Neural progenitor cell (in vitro differentiated cells): ENCODE data around the gene CHCHD6. TPM values are rescaled to one million over a fixed set of nuclear protein-coding genes. Genes with fewer than 3 reads are reported as not detected.

Experiments
- DNase-seq: peaks from one replicate; pipeline ENCODE4 v3.0.0-alpha.2; 2016; ENCODE audit warnings: low spot score
- H2AFZ ChIP-seq: fragments of 200-600 bp; sonication (generic); replicated peaks from 2 replicates; pipeline ENCODE4 v1.6.1; 2016; ENCODE audit warnings: antibody characterized with exemption
- H3F3A ChIP-seq: fragments of 200-600 bp; sonication (generic); 2 replicates; pipeline ENCODE4 v1.6.1; 2016; ENCODE audit warnings: antibody characterized with exemption, low read depth
- H3K27ac ChIP-seq: fragments of 200-600 bp; sonication (generic); 2 replicates; pipeline ENCODE4 v1.5.1; 2016; ENCODE audit warnings: mild to moderate bottlenecking
- H3K27me3 ChIP-seq: fragments of 200-600 bp; sonication (generic); 2 replicates; pipeline ENCODE4 v1.6.1; 2016; ENCODE audit warnings: mild to moderate bottlenecking, moderate library complexity
- H3K36me3 ChIP-seq: fragments of 200-600 bp; sonication (generic); 2 replicates; pipeline ENCODE4 v1.5.1; 2016
- H3K4me1 ChIP-seq: fragments of 200-600 bp; sonication (generic); 2 replicates; pipeline ENCODE4 v1.6.1; 2016; ENCODE audit warnings: mixed run types
- H3K4me2 ChIP-seq: fragments of 200-600 bp; sonication (generic); 2 replicates; pipeline ENCODE4 v1.6.1; 2016
- H3K4me3 ChIP-seq: fragments of 200-600 bp; sonication (generic); 2 replicates; pipeline ENCODE4 v1.5.1; 2016
- H3K79me2 ChIP-seq: fragments of 200-600 bp; sonication (generic); 2 replicates; pipeline ENCODE4 v1.6.1; 2016; ENCODE audit warnings: low read depth
- H3K9ac ChIP-seq: fragments of 200-600 bp; sonication (generic); 2 replicates; pipeline ENCODE4 v1.6.1; 2016
- H3K9me3 ChIP-seq: fragments of 200-600 bp; sonication (generic); 2 replicates; pipeline ENCODE4 v1.5.1; 2016; ENCODE audit warnings: low read depth
- H4K20me1 ChIP-seq: fragments of 200-600 bp; sonication (generic); 2 replicates; pipeline ENCODE4 v1.6.1; 2016; ENCODE audit warnings: low read depth
- H3K27ac Mint-ChIP-seq: 3 replicates; pipeline ENCODE4 v1.8.0; 2021; ENCODE audit warnings: mixed read lengths
- H3K27me3 Mint-ChIP-seq: 2 replicates; pipeline ENCODE4 v1.8.0; 2022; ENCODE audit warnings: low read depth, mild to moderate bottlenecking, inconsistent platforms, moderate library complexity, mixed read lengths; ENCODE audit not compliant: insufficient read depth
- H3K36me3 Mint-ChIP-seq: 3 replicates; pipeline ENCODE4 v1.8.0; 2021; ENCODE audit warnings: mixed read lengths
- H3K4me1 Mint-ChIP-seq: 3 replicates; pipeline ENCODE4 v1.8.0; 2021; ENCODE audit warnings: mixed read lengths
- H3K4me3 Mint-ChIP-seq: 3 replicates; pipeline ENCODE4 v1.8.0; 2021; ENCODE audit warnings: mild to moderate bottlenecking, moderate library complexity, mixed read lengths
- H3K9me3 Mint-ChIP-seq: 3 replicates; pipeline ENCODE4 v1.8.0; 2020; ENCODE audit warnings: mixed read lengths
- EZH2 ChIP-seq: fragments of 200-600 bp; sonication (generic); IDR thresholded peaks from 2 replicates; pipeline ENCODE4 v1.6.1; 2017; ENCODE audit warnings: antibody characterized with exemption, mild to moderate bottlenecking, moderate library complexity
- EZH2phosphoT487 ChIP-seq: fragments of 200-600 bp; sonication (generic); IDR thresholded peaks from 2 replicates; pipeline ENCODE4 v1.6.1; 2017; ENCODE audit warnings: antibody characterized with exemption
- total RNA-seq: library from RNA; depleted of rRNA; stranded (reverse); fragments of >200 nt; gene quantifications from 2 replicates; pipeline ENCODE4 v1.2.3, GENCODE V29; 2015; ENCODE audit warnings: low replicate concordance
- TF ChIP-seq, protein P1 (sequence below): fragments of 200-600 bp; sonication (generic); IDR thresholded peaks from 2 replicates; pipeline ENCODE4 v1.5.1; 2017; ENCODE audit warnings: antibody characterized with exemption, mild to moderate bottlenecking

Gene CHCHD6
- total RNA-seq, 1 donor from 2014 or later = 35.7 TPM

DNA sequence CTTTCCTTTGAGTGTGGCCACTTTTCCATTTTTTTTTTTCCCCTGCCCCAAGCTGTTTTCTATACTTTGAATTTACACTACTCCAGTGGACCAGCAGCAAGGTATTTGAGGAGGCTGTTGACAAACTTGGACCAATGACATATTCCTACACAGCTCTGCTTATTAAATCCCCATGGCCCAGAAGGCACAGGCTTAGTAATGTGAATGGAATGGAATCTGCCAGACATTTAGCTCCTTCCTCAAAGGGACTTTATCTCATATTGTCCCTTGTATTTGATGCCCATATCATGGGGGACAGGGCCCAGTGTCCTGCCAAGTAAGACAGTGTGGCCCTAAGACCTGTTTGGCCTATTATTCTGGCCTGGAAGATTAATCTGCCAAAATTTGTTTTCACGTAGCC is 107.5 kb downstream of the CHCHD6 start:
- no peak overlapping the region for H3K9ac ChIP-seq
- peaks cover 3% of the 10 kb centered on the region for H3K27me3 Mint-ChIP-seq
- no peaks in the 10 kb centered on the region for H3K36me3 Mint-ChIP-seq
- H3K27me3 ChIP-seq = no peaks in the 10 kb centered on the region
- no peaks in the 10 kb centered on the region for H3K9me3 ChIP-seq
- no peaks in the 10 kb centered on the region for H3K9me3 Mint-ChIP-seq
- H3K4me3 Mint-ChIP-seq = no peak overlapping the region
- TF ChIP-seq EZH2 (no peak), EZH2phosphoT487 (no peak)
- TF ChIP-seq, protein P1, sequence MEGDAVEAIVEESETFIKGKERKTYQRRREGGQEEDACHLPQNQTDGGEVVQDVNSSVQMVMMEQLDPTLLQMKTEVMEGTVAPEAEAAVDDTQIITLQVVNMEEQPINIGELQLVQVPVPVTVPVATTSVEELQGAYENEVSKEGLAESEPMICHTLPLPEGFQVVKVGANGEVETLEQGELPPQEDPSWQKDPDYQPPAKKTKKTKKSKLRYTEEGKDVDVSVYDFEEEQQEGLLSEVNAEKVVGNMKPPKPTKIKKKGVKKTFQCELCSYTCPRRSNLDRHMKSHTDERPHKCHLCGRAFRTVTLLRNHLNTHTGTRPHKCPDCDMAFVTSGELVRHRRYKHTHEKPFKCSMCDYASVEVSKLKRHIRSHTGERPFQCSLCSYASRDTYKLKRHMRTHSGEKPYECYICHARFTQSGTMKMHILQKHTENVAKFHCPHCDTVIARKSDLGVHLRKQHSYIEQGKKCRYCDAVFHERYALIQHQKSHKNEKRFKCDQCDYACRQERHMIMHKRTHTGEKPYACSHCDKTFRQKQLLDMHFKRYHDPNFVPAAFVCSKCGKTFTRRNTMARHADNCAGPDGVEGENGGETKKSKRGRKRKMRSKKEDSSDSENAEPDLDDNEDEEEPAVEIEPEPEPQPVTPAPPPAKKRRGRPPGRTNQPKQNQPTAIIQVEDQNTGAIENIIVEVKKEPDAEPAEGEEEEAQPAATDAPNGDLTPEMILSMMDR = no peak
- no peaks in the 10 kb centered on the region for H3K36me3 ChIP-seq
- H3K79me2 ChIP-seq = no peaks in the 10 kb centered on the region
- peaks cover 5% of the 10 kb centered on the region for H3K4me1 ChIP-seq
- H3K27ac Mint-ChIP-seq = no peak overlapping the region
- H4K20me1 ChIP-seq = no peaks in the 10 kb centered on the region
- H3K4me2 ChIP-seq = no peak overlapping the region
- no peak overlapping the region for H3K4me3 ChIP-seq
- H3K4me1 Mint-ChIP-seq = peaks cover 6% of the 10 kb centered on the region
- H2AFZ ChIP-seq = no peak overlapping the region
- DNase-seq = no peak
- H3K27ac ChIP-seq = no peak overlapping the region
- peaks cover 4% of the 10 kb centered on the region for H3F3A ChIP-seq

DNA sequence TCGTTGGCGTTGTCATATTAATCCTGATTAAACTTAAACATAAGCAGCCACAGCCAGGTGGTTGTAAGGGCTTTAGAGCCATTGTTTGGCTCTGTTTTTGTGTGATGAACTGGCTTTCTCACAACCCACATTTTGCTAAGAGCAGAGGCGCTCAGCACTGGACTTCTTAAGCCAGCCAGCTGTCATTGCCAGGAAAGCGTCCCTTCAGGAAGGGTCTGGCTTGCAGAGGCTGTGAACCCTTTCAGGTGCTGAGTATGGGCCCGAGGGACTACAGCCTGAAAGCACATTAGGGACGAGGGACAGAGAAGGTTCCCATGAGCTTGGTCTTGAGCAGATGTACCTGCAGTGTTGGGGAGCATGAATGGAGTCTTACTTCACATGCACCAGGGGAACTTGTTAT is 112.3 kb downstream of the CHCHD6 start:
- Histone ChIP-seq H3K27me3 (no peaks in the 10 kb centered on the region), H3K4me3 (no peak overlapping the region), H3K36me3 (no peaks in the 10 kb centered on the region), H3F3A (peaks cover 16% of the 10 kb centered on the region), H4K20me1 (peaks cover 10% of the 10 kb centered on the region), H3K27ac (no peak overlapping the region), H3K4me1 (peaks cover 18% of the 10 kb centered on the region), H3K4me2 (no peak overlapping the region), H2AFZ (no peak overlapping the region), H3K9ac (no peak overlapping the region), H3K9me3 (no peaks in the 10 kb centered on the region), H3K79me2 (no peaks in the 10 kb centered on the region)
- H3K4me3 Mint-ChIP-seq = peak overlapping the region; percentile 28
- H3K4me1 Mint-ChIP-seq = peaks cover 26% of the 10 kb centered on the region
- TF ChIP-seq EZH2phosphoT487 = no peak
- TF ChIP-seq EZH2 = no peak
- TF ChIP-seq, protein P1 = no peak
- no peaks in the 10 kb centered on the region for H3K9me3 Mint-ChIP-seq
- peaks cover 3% of the 10 kb centered on the region for H3K27me3 Mint-ChIP-seq
- DNase-seq = peak; percentile 10
- no peak overlapping the region for H3K27ac Mint-ChIP-seq
- peaks cover 3% of the 10 kb centered on the region for H3K36me3 Mint-ChIP-seq

DNA sequence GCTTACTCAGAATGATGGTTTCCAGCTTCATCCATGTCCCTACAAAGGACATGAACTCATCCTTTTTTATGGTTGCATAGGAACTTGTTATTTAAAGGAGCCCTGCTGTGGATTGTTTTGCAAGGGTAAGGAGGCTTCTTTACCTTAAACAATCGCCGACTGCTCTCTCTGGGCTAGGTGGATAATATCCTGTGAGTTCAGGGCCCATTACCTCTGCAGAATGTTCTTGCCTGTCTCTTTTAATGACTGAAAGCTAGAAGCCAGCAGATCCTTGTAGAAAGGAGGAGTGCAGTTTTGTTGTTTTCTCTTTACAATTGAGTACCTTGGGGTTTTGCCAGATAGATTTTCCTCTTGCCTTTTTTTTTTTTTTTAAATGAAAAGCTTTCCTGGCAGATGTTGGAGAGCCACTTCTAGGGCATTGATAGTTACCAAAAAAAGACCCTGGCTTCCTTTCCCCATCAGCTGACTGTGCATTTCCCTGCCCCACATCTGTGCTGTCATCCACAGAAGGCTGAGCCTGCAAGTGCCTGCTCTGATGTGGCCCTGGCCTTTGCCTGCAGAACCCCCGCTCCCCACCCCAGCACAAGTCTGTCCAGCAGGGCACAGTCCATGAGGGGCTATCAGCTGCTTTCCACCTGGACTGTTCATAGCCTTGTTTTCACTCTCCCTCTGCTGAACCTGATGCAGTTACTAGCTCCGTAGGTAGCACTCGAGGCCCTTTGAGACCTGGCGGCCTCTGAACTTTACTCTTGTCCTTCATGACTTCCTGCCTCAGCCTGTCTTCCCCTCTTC is 113.1 kb downstream of the CHCHD6 start:
- H3K4me1 ChIP-seq = peaks cover 18% of the 10 kb centered on the region
- H3K79me2 ChIP-seq = no peaks in the 10 kb centered on the region
- Mint-ChIP-seq H3K27me3 (peaks cover 3% of the 10 kb centered on the region), H3K36me3 (peaks cover 9% of the 10 kb centered on the region), H3K9me3 (peaks cover 8% of the 10 kb centered on the region), H3K4me1 (peaks cover 26% of the 10 kb centered on the region), H3K27ac (no peak overlapping the region), H3K4me3 (no peak overlapping the region)
- no peaks in the 10 kb centered on the region for H3K27me3 ChIP-seq
- H4K20me1 ChIP-seq = peaks cover 10% of the 10 kb centered on the region
- no peaks in the 10 kb centered on the region for H3K36me3 ChIP-seq
- H3K9me3 ChIP-seq = no peaks in the 10 kb centered on the region
- peak overlapping the region; percentile 0 for H3K4me2 ChIP-seq
- H2AFZ ChIP-seq = no peak overlapping the region
- H3K27ac ChIP-seq = no peak overlapping the region
- peak; percentile 15 for DNase-seq
- H3F3A ChIP-seq = peaks cover 16% of the 10 kb centered on the region
- no peak overlapping the region for H3K9ac ChIP-seq
- TF ChIP-seq, protein P1 = no peak
- TF ChIP-seq EZH2 (no peak), EZH2phosphoT487 (no peak)
- H3K4me3 ChIP-seq = no peak overlapping the region
